Heart right ventricle (tissue), 16 donors: Measurements from ENCODE around the gene CHID1. TPM values are rescaled to one million over a fixed set of nuclear protein-coding genes. Genes with fewer than 3 reads are reported as not detected.

Experiments used
- ATAC-seq, 8 donors: fragments of 200-7000 bp; cut with Tn5 transposase; one replicate each; pipeline ENCODE4 v1.9.1; 2020; ENCODE audit warnings: mild to moderate bottlenecking in 8 of 8, moderate library complexity in 8 of 8, moderate number of reproducible peaks in 1 of 8
- DNase-seq, 2 donors: peaks; one replicate each; pipeline ENCODE4 v3.0.0-alpha.2; 2020
- H3K27ac ChIP-seq, 10 donors: fragments of 200-600 bp; sonication (generic) in 2 of 10; one replicate each; pipeline versions ENCODE4 v1.5.0 to v1.8.0; 2020 to 2022; ENCODE audit warnings: mild to moderate bottlenecking in 3 of 10
- H3K27me3 ChIP-seq, 7 donors: fragments of 200-600 bp; one replicate each; pipeline ENCODE4 v1.8.0; 2021 to 2022; ENCODE audit warnings: mild to moderate bottlenecking in 2 of 7
- H3K36me3 ChIP-seq, 9 donors: fragments of 200-600 bp; sonication (generic) in 1 of 9; one replicate each; pipeline versions ENCODE4 v1.5.0 to v1.8.0; 2020 to 2022; ENCODE audit warnings: mild to moderate bottlenecking in 2 of 9
- H3K4me1 ChIP-seq, 9 donors: fragments of 200-600 bp; sonication (generic) in 1 of 9; one replicate each; pipeline versions ENCODE4 v1.5.0 to v1.8.0; 2020 to 2022; ENCODE audit warnings: mild to moderate bottlenecking in 4 of 9
- H3K4me3 ChIP-seq, 10 donors: fragments of 200-600 bp; sonication (generic) in 2 of 10; one replicate each; pipeline versions ENCODE4 v1.5.0 to v1.8.0; 2020 to 2022; ENCODE audit warnings: mild to moderate bottlenecking in 7 of 10, moderate library complexity in 2 of 10
- H3K9me3 ChIP-seq, 11 donors: fragments of 200-600 bp in 10 of 11; sonication (generic) in 2 of 11; one replicate each; pipeline versions ENCODE4 v1.5.0 to v1.8.0; 2013 to 2022; ENCODE audit warnings: mild to moderate bottlenecking in 2 of 11, control low read depth in 1 of 11, moderate library complexity in 1 of 11
- WGBS, 2 donors: extraction: QIAGEN DNeasy Blood & Tissue Kit; methylation state at CpG; one replicate each; pipeline ENCODE4 v1.1.7; 2013; ENCODE audit warnings: inconsistent platforms in 1 of 2; 5-methylcytosine and 5-hydroxymethylcytosine counted together
- intact Hi-C, 10 donors: fragments of 100-400 bp; cut with DNase I; formaldehyde crosslinking; loops; one replicate each; pipeline versions ENCODE4 v1.11.1 to v1.14.2; 2022
- polyA plus RNA-seq, 2 donors: library from polyadenylated mRNA; stranded (reverse); fragments of 200-250 nt; gene quantifications; one replicate each; pipeline ENCODE4 v1.2.3, GENCODE V29; 2013
- total RNA-seq, 10 donors: library from RNA; stranded (reverse); fragmentation: NEBNext Ultra II Directional in 3 of 10; extraction: Animal tissue kit (Norgen Biotek cat#: 25700) in 3 of 10; gene quantifications; one replicate each; pipeline versions ENCODE4 v1.2.1 to v1.2.4, GENCODE V29; 2021 to 2023
- TF ChIP-seq, protein P1 (sequence below), 9 donors: fragments of 200-600 bp; sonication (generic) in 2 of 9; IDR thresholded peaks; one replicate each; pipeline versions ENCODE4 v1.5.0 to v1.8.0; 2021 to 2022; ENCODE audit warnings: antibody characterized with exemption in 9 of 9, mild to moderate bottlenecking in 5 of 9, moderate library complexity in 1 of 9
- donor health status: Arrhythmogenic right ventricular cardiomyopathy.
- donor health status: ischemic (EF 13 %, LVEDD 7.1; RV severe dilation, severe dysfunction).
- donor health status: healthy with polysubstance abuse.
- donor health status: DM: no; HTN: yes; CAD: no.
- donor health status: DM: no; HTN: no; CAD: no.
- donor health status: ischemic (EF 25% LVEDD 6.9; RV normal size, moderate dysfunction).
- donor health status: ischemic (EF 25% LVEDD 5.7; RV mildly dilated, moderate dysfunction).
- donor health status: healthy.
- donor health status: DM: yes; HTN: yes; CAD: no.
- donor health status: Ischemic cardiomyopathy.
- donor health status: ischemic (EF 35%, LVEDD 5.7; RV mildly dilated, moderate dysfunction).
- donor health status: nonischemic (EF 11% LVEDD 7.7; RV severe dilation, severe dysfunction).
- donor health status: DM: yes; HTN: yes; CAD: no.
- donor health status: PGD.
- donor health status: ischemic (EF 29% LVEDD 5.4; RV normal size, mild dysfunction).
- donor health status: nonischemic (EF 23%, LVEDD 6.1; RV moderate dilation, normal function).

Gene CHID1
- total and polyA plus RNA-seq, 12 donors, result 40.1 to 75.2 (median 57.5) TPM

DNA sequence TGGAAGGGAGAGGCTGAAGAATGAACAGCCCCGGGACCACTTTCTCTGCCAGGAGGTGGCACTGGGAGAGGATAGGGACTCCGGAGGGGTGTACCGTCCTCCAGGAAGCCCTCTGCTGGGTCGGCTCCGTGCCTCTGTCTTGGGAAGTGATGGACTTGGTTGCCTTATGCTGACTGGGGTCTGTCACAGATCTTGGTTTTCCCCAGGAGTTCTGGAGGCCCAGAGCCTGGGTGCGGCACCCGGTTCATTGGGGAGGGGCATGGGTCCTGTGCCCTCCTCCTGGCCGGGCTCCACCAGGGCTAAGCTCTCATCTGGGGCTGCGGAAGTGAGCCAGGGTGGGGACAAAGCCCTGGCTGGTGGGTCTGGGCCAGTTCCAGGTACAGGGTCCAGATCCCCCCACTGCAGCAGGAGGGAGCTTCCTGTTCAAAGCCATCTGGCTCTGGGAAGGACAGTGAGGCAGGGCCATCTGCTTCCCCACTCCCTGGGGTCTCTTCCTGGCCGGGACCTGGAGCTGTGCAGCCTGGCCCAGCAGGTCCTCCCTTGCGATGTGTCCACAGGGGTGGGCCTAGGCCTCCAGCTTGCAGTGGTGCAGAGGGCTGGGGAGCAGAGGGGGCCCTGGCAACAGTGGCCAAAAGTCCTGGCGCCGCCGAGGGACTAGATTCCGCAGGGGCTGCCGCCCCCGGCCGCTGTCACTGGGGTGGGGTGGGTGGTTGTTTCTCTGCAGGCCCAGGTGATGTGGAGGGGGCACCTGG is 14.0 kb upstream of the CHID1 start:
- H3K4me1 ChIP-seq, result peaks cover 4 to 44% (median 27%) of the 10 kb centered on the region in 9 donors
- H3K36me3 ChIP-seq, result peaks cover 0 to 27% (median 0%) of the 10 kb centered on the region in 9 donors
- H3K4me3 ChIP-seq, result peak overlapping the region in 7 of 10 donors; percentile 72 to 94 (median 80)
- H3K27me3 ChIP-seq, result no peaks in the 10 kb centered on the region
- intact Hi-C loops, result loop anchor here in 5 of 10 donors (5.0 to 10.0 kb wide), 5 partner anchors 53 to 130 kb away; no protein-coding TSS in a partner anchor
- 53 to 67% methylated on average over 18 of the region's 18 CpGs for WGBS, 2 donors
- DNase-seq (no peak), ATAC-seq (peak in 4 of 8 donors; percentile 2 to 53 (median 8))
- TF ChIP-seq, protein P1, sequence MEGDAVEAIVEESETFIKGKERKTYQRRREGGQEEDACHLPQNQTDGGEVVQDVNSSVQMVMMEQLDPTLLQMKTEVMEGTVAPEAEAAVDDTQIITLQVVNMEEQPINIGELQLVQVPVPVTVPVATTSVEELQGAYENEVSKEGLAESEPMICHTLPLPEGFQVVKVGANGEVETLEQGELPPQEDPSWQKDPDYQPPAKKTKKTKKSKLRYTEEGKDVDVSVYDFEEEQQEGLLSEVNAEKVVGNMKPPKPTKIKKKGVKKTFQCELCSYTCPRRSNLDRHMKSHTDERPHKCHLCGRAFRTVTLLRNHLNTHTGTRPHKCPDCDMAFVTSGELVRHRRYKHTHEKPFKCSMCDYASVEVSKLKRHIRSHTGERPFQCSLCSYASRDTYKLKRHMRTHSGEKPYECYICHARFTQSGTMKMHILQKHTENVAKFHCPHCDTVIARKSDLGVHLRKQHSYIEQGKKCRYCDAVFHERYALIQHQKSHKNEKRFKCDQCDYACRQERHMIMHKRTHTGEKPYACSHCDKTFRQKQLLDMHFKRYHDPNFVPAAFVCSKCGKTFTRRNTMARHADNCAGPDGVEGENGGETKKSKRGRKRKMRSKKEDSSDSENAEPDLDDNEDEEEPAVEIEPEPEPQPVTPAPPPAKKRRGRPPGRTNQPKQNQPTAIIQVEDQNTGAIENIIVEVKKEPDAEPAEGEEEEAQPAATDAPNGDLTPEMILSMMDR (IDR thresholded peaks at IDR 0.05), result no peak
- H3K9me3 ChIP-seq, result no peaks in the 10 kb centered on the region
- peak overlapping the region; percentile 73 to 94 (median 90) for H3K27ac ChIP-seq

DNA sequence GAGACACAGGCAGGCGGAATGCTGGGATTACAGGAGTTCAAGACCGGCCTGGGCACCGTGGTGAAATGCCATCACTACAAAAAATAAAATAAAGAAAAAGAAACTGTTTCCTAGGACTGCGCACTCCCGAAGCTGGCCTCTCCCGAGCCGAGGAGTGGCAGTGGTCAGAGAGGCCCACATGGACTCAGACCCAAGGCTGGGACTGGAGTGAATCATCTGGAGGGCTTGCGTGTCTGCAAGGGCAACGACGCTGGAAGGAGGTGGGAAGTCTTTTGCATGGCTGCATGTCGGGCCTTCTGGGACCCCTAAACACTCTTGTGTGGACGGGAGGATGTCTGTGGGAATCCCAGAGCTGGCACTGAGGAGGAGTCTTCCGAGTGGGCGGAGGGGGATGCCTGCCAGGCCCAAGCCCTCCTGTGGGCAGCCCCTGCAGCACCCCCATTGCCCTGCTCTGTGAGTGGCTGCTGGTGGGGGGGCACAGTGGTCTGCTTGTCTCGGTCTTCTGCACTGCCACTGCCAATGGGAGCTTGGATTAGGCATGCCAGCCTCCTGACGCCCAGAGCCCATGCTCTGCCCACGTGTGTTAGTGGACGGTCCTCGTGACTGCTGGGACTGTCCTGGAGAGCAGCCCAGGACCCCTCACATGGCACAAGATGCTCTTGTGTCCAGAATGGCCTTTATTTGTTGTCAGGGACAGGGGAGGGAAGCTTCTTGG is 13.2 kb upstream of the CHID1 start:
- no peaks in the 10 kb centered on the region for H3K9me3 ChIP-seq
- H3K27ac ChIP-seq, result peak overlapping the region in 6 of 10 donors; percentile 86 to 93 (median 92)
- H3K4me3 ChIP-seq, result no peak overlapping the region
- WGBS, 2 donors, result 83 to 87% methylated on average over 19 of the region's 19 CpGs
- intact Hi-C loops, result loop anchor here in 3 of 10 donors (5.0 to 10.0 kb wide), 3 partner anchors 121 to 131 kb away; no protein-coding TSS in a partner anchor
- peaks cover 4 to 40% (median 26%) of the 10 kb centered on the region in 9 donors for H3K4me1 ChIP-seq
- peaks cover 0 to 20% (median 0%) of the 10 kb centered on the region in 9 donors for H3K36me3 ChIP-seq
- no peaks in the 10 kb centered on the region for H3K27me3 ChIP-seq
- DNase-seq (no peak), ATAC-seq (no peak)
- TF ChIP-seq, protein P1 (IDR thresholded peaks at IDR 0.05), result no peak

DNA sequence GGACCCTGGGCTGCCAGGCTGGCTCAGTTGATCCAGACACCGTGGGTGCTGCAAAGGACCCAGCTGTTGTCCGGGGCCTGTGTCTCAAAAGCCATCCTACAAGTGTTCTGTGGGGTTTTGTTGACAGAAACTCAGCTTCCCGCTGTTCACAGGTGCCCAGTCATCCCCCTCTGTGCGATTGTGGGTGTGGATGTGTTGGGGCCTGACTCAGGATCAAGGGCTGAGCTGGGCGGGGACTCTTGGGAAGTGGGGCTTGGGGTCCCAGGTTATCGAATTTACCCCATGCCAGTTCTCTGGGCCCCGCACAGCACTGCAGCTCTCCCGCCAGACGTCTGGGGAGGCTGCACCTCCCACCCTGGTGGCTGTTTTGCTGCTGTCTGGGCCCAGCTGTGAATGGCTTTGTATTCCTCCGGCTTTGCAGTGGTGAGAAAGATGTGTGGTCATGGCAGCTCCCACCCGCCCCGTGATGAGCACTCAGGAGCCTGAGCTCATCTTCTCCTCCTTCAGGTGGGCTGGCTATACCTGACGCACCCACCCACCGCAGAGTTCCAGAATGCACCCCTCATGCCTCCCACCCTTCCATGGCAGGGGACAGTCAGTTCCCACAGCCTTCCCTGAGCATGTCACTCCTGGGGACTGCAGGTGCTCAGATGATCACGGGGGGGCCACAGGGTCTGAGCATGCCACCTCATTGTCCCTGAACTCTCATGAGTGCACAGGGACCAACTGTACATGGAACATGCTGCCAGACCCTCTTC is 11.5 kb upstream of the CHID1 start:
- ATAC-seq (no peak), DNase-seq (no peak)
- no peaks in the 10 kb centered on the region for H3K9me3 ChIP-seq
- H3K4me3 ChIP-seq, result no peak overlapping the region
- peaks cover 0 to 2% (median 0%) of the 10 kb centered on the region in 9 donors for H3K36me3 ChIP-seq
- TF ChIP-seq, protein P1 (IDR thresholded peaks at IDR 0.05), result no peak
- H3K4me1 ChIP-seq, result peaks cover 4 to 23% (median 19%) of the 10 kb centered on the region in 9 donors
- H3K27ac ChIP-seq, result no peak overlapping the region
- intact Hi-C loops, result loop anchor here in 3 of 10 donors (5.0 to 10.0 kb wide), 3 partner anchors 123 to 133 kb away; no protein-coding TSS in a partner anchor
- WGBS, 2 donors, result 80 to 84% methylated on average over 15 of the region's 15 CpGs
- no peaks in the 10 kb centered on the region for H3K27me3 ChIP-seq

DNA sequence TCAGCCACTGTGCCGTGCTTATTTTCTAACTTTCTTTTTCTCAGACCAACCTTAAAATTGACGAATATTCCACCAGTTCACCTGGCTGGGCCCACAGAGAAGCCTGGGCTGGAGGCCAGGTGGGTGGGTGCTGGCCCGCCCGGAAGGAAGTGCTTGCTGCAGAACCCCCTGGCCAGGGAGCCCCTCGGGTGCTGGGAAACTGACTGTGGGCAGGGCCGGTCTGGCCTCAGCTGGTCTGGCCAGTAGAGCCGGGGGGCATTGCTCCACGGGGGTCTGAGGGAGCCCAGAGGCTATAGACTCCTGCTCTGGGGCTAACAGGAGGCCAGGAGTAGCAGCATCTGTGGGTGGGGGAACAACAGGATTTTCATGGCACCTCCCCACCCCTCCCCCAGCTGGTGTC is 6.8 kb upstream of the CHID1 start:
- no peak for DNase-seq
- intact Hi-C loops, result no loop called here
- H3K9me3 ChIP-seq, result no peaks in the 10 kb centered on the region

More for the DNA sequence above, 6.8 kb upstream of the CHID1 start:
- peak overlapping the region in 1 of 10 donors; percentile 85 for H3K27ac ChIP-seq
- TF ChIP-seq, protein P1 (IDR thresholded peaks at IDR 0.05), result no peak
- peaks cover 0 to 9% (median 4%) of the 10 kb centered on the region in 9 donors for H3K4me1 ChIP-seq
- 80 to 84% methylated on average over 8 of the region's 8 CpGs for WGBS, 2 donors
- H3K36me3 ChIP-seq, result no peaks in the 10 kb centered on the region
- H3K4me3 ChIP-seq, result no peak overlapping the region
- no peak for ATAC-seq
- H3K27me3 ChIP-seq, result no peaks in the 10 kb centered on the region
